SW 1271 (cell line): Measurements from ENCODE around the gene APOC3.

Experiments used
- DNase-seq, 2 experiments: peaks; one replicate each; lab custom pipeline; 2025; lab: John Stamatoyannopoulos, UW

The APOC3 gene

DNA sequence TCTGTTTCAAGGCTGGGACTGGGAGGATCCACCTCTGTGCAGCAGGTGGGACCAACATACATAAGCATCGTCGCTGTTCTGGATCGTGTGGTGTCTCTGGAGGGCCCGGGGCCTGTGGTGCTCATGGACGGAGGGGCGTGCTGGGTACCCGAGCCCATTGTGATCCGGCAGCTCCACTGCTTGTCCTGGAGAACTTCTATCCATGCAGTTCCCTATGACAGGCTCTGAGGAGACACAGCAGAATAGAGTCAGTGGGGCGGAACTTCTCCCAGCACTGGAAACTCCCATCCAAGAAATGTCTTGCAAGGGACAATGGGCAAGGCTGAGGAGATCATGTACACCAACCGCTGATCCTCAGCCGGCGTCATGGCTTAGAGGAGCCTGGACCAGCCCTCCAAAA is 19.4 kb downstream of the APOC3 start:
- no peak for DNase-seq

DNA sequence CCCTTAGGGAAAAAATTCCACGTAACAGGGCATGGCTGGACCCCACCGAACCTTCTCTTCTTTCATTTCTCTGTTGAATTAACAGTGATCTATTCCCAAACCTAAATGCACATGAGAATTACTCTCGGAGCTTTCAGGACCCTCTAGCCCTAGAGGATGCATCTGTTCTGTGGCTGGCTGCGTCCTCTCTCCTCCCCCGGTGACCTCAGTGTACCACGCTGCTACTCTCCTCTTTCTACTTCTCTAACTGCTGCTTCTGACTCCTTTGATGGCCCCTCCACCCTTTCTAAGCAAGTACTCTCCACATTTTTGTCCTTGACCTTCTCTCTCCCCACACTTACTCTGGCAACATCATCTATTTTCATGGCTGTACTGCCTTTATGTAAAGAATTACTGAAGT is 19.8 kb downstream of the APOC3 start:
- no peak for DNase-seq

DNA sequence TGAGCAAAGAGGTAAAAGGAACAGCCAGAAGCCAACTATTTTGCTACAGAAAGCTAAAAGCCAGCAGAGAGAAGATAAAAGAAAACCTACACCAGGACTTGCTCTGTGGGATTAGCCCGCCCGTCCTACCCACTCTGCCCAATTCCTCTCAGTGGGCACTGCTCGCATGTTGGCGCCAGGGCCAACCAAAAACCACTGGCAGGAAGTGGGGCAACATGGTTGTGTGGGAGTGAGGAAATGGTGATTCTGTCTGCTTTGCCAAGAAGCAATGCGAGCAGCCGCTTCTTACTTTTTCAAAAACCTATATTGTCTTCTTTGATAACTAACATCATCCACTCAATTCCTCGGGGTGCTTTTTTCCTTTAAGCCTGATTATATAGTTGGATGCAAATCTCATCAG is 21.9 kb downstream of the APOC3 start:
- DNase-seq, result no peak

DNA sequence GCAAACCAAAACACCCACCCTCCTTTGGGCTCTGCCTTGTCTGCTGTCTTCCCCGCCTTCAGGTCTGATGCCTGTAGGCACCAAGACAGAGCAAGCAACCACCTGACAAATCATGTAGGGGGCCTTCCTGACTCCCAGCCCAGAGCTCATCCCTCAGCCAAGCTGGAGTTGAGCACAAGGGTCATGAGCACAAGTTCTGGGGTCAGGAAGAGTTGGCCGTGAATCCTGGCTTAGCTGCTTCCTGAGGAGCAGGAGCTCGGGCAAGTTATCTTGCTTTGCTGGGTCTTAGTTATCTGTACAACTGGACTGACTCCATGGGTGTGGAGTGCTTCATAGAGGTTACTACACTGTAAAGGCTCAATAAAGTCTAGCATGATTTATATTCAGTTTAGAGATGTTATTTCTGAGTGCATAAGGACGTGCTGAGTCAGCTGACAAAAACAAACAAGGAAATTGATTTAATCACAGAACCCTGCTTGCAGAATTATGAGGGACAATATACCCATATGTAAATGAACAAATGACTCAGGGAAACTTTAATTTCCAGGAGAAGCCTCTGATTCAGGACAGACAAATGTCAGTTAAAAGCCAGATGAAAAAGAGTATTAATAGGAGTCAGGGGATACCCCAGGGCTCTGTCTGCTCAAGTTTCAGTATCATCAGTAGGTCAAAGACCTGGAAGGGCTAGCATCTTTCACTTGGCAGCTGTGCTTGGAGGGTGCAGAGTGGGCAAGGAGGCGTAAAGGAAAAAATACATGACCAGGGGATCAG is 22.7 kb downstream of the APOC3 start:
- DNase-seq, result no peak

DNA sequence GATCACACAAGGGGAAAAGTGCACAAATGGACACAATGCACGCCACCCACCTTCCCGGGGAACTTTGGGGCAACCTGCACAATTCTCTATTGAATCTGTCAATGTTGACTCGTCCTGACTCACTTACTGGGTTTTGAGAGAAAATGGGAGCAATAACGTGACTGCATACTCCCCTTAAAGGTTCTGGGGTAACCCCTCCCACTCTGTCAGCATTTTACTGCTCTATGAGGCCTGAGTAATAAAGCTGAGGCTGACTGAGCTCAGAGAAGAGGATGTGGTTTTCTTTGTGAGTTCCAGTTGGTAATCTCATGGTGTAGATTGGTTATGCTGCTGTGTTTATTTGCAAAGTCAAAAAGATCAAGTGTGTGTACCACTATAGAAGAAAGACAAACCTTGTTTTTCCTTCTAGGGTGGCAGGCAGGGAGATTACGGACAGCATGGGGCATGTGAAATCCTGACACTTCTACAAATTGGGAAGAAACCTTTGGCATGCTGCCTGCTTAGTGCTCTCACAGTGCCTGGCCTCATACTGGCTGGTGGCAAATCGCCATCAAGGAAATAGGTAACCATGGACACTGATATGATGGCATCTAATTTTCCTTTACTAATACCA is 23.9 kb downstream of the APOC3 start:
- DNase-seq, result peak; percentile 13 to 56

DNA sequence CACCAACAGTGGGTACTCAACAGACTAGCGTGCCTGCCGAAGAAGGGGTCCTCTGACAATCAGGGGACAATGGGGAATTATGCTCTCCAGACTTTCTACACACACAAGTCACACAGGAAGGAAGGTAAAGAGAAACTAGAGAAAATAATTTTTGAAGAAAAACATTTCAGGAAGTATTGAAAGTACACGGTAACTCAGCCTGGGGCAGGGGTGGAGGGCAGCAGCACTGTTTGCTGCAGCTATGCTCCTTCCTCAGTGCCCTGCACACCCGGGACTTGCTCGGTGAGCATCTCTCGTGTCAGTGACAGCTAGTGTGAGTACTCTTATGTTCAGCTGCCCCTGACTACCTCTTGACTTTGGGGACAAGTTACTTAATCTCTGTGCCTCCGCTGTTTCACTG is 25.7 kb downstream of the APOC3 start:
- no peak for DNase-seq

DNA sequence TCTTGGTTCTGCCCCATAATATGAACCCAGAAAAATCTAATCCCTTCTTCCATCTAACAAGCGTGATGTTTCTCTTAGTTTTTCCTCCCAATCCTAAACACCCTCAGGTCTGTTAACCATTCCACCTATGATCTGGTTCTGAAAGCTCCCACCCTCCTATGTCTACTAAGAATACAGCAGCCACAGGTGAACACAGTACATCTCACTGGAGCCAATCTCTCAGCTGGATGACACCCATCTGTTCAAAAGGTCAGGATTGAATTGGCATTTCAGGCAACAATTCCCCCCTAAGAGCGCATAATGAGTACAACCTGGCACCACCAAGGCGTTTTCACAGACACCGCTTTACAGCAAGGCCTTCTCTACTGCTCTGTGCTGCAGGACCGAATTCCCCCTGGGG is 26.7 kb downstream of the APOC3 start:
- DNase-seq, result no peak

DNA sequence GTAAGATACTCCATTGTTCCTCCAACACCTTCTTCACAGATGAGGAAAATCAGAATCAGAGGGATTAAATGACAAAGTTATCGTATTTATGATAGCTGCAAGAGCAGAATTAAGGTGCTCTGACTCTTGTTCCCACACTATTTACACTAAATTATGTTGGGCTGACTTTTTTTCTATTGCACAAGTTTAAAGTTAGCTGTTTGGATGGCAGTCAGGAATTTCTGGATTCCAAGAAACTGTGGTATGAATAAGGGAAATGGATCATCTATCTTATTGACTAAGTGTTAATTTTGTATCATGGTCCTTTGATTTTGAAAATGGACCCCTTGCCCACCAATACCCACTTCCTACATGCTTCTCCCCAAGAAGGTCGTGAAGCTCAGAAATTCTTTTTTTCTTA is 27.6 kb downstream of the APOC3 start:
- DNase-seq, result no peak

DNA sequence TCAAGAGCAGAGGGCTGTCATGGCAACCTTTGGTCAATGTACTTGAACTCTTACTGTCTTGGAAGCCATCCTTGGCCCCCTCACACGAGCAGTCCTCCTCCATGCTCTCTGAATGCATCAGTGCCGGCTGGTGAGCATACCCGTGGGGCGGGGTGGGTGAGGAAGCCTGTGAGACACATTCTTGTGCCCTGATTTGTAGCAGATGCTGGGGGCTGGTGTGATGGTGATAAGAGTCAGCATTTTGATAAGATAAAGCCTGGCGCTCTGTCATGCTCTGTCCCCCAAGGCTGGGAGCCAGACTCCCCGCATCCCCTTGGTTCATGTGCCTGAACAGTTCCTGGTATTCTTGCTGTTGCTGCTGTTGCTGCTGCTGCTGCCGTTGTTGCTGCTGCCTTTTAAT is 28.2 kb downstream of the APOC3 start:
- DNase-seq, result no peak

DNA sequence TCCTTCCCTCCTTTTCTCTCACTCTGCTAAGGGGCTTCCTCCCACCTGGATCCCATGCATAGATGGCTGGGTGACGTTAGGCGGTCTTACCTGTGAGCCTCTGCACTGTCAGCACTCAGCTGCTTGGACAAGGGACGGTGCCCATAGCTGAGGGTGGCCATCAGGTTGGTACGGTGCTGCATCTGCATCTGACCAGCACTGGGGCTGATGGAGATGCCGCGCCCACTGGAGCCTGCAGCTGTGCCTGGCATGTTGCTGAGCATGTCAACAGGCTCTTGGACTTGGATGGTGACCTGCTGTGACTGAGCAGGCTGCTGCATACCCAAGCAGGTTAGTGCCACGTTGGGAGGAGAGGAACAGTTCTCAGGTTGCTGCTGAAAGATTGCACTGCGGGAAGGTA is 29.5 kb downstream of the APOC3 start:
- DNase-seq, result no peak

DNA sequence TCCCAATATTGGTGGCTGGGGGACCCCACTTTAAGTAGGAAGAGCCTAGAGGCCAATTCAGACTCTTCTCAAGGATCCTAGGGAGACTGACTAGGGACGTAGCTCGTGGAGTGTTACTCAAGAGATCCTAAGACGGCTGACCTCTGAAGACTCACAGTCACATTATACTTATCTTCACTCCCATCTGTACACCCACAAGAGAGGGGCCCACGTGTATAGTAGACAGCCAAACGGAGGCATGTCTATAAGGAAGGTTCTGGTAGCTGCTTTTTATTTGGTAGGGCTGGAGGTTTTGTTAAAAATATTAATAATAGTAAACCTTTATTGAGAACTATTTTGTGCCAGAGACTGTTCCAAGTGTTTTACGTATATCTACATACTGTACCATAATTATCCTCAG is 30.6 kb downstream of the APOC3 start:
- DNase-seq, result no peak

DNA sequence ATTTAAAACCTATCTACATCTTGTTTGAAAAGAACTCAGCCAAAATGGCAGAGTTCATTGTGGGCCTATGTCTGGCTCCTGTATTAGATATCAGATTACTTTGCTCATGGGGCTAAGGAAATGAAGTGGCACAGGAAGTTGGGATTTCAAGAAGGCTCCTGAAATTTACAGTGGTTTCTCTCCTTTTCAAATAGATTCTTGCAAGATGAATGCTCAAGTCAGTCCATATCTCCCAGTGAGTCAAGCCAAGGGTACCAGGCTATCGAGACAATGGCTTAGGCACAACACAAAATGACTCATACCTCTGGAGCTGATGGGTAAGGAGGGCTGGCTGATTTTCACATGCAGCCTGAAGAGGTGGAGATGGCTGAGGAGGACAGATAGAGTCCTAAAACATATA is 31.8 kb downstream of the APOC3 start:
- no peak for DNase-seq

DNA sequence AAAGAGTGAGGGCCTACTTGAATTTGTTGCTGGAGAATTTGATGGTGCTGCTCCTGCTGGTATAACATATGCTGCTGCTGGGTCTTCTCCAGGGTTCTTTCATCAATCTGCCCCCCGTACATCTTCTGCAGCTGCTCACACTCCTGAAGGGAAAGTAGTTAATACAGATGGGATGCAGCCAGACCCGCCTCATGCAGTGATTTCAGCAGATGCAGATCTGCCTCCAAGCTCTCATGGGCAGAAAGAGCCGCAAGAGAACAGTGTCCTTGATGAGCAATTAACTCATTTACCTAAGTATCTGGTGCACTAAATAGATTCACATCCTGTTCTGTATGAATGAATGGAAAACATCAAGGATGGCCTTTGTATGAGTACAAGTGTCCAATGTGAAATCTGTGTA is 32.5 kb downstream of the APOC3 start:
- DNase-seq, result no peak

DNA sequence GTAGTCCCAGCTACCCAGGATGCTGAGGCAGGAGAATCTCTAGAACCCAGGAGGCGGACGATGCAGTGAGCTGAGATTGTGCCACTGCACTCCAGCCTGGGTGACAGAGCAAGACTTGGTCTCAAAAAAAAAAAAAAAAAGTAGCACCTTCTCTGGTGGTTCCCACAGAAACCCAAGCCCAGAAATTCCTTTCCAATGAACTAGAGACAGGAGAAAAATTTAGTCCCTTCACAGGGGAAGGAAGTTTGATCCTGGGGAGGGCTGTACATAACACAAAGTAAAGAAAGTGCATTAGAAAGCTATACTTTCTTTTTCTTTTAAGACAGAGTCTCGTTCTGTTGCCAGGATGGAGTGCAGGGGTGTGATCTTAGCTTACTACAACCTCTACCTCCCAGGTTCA is 33.2 kb downstream of the APOC3 start:
- no peak for DNase-seq

DNA sequence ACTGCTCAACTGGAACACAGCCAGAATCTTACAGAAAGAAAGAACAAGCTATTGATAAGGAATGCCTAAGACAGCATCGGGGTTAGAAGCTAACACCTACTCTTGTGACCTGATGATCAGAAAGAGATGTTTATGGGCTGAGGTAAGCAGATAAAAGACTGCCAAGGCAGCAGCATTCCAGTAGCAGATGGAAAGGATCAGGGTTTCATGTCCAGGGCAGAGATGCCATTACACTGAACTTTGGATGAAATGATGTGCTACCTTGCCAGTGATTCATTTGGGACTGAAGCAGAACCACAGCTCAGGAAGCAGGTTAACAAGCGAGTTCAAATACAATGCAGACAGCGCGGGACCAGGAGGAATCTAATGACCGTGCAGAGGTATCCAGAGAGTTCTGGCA is 34.8 kb downstream of the APOC3 start:
- no peak for DNase-seq

DNA sequence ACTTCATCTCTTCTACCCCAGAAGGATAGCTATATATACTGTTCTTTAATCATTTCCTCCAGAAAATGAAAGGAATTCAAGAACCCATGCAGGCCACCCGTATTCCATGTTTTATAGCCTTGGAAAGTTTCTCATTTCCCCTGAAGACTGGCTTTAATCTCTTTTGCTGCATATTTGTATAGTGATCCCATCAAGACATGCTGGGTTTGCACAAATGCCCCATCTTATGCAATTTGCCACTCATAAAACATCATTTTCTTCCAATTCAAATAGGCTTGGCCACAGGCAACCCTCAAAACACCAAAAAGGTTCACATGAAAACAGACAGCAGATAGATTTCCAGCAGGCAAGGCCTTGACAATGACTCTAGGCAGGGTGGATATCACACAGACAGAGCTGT is 36.0 kb downstream of the APOC3 start:
- DNase-seq, result no peak

DNA sequence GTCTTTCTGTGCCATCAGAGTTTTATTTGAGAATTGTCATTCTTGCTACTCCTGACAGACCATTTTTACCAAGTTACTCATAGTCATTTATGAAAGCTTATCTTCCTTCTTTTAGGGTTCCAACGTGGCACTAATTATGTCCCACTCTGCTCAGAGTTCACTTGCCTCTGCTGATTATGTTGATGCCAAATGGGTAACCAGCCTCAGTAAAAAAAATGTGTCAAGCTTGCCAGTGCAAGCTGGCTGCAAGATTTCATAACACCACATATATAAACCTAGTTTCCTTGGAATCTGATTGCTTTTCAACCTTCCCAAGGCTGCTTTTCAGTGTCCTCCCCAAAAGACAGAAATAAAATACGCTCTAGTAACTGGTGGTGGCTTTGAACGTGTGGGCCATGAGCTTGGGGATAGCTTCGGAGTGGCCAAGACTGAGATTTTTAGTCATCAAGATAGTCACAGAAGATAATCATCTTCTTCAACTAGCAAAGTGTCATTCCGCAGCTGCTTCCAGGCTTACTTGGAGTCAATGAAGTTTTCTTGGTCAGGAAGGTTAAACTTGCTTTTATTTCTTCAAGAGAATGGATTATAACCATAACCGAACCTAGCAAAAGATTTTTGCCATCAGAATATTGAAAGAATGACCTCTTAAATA is 37.2 kb downstream of the APOC3 start:
- no peak for DNase-seq

DNA sequence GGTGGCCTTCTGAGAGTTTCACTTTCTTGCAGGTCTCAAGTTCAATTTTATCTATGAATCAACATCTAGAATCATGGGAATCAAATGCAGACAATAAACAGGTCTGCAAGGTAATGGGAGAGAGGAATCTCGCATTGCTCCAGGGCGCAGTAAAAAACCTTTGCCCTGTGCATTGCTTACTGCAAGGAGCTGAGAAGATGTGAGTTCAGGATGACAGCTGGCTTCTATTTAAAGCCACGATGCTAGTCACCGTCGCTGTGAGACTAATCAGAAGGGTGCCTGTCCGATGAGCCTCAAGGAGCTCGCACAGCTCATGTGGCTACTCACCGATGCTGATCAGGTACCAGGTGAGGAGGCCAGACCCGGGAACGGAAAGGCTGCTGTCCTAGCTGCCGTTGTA is 37.9 kb downstream of the APOC3 start:
- no peak for DNase-seq

DNA sequence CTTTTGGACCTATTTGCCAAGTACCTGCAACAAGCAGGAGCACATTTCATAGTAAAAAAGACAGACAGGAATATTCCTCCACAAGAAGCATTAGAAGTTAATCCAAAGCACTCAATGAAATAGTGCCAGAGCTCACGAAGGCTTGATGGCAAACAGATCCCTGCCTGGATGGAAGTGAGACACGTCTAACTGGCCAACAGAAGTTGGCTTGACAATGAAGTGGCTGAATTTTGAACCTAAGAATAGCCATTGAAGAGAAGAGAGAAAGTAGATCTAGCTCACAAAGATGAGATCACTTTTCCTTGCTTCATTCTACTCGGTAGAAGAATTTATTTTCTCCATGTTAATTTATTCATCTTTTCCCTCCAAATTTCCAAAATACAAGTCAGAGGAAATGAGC is 38.4 kb downstream of the APOC3 start:
- no peak for DNase-seq

DNA sequence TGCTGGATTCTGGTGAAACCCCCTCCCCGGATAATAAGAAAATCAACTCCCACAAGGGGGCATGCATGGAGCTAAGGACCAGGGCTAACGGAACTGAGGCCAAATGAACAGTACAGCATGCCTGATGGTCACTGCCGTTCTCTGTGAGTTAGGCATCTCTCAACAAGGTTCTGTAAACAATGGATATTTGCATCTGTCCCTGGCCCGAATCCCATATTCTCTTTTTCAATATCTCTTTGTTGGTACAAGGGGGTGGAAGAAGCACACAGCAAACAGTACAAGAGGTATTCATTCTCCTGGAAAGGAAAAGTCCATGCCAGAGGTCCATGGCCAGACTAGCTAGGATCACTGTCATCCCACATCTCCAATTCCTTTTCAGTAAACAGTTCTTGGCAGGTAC is 39.9 kb downstream of the APOC3 start:
- DNase-seq, result no peak

DNA sequence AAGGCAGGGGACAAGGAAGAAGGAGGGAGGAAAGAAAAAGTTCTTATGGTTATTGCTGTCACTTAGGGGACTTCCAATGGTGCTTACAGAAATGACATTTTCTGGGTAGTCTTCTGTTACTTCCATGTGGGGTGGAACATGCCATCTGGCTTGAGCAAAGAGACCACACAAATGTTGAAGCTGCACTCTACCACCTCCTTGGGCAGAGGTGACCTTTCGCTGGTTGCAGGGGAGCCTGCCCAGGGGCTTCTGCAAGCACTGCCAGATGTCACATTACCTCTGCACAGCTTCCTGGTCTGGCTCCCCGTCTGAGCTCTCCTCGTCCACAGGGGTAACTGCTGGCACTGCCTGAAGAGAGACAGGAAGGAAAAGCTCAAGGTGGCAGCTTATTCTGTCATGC is 40.3 kb downstream of the APOC3 start:
- DNase-seq, result no peak

DNA sequence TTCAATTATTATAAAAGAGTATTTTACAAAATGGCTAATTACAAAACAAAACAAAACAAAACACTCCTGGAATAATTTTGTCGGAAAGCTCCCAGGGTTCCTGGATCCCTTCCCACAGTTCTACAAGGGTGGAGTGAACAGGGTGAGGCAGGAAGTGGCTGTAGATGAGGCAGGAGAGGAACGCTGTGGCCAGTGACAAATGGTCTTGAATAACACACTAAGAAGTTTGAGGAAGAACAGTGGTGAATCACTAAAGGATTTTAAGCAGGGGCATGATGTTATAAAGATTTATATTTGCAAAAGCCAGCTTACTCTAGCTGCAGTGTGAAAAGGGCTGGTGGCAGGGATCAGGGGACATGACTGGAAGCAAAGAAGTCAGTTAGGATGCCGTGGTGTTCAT is 41.5 kb downstream of the APOC3 start:
- peak in 1 of 2 experiments; percentile 7 for DNase-seq

DNA sequence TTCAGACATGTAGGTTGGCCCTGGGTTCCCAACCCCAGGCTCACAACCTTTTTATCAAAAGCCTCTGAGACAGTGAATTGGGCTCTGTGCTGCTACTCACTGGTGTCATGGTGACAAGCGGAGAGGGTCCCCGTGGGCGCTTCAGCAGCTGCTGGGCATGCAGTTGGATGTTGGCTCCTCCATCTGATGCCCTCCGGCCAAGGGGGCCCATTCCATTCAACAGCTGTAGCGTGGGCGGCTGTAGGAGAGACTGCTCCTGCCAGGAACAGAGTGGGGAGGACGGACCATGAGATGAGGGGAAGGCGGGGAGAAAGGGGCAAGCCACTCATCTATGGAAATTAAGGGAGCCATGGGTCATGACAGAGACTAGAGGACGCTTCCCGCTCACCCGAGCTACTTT is 43.7 kb downstream of the APOC3 start:
- no peak for DNase-seq

DNA sequence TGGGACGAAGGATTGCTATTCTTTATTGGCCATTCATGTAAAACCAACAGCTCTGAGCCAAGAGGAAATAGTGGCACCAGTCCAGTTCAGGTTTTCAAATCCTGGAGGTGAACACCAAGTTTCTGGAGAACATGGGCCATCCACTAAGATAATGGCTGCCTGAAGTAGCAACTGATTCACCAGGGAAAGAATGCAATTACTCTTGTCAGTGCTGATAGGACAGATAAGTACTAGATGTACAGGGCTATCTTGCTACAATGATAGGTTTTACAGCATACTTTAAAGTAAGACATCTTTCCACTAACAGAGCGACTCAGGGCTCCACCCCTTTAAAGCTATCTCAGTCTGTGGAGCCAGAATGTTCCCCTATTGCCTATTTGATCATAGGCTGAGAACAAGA is 44.5 kb downstream of the APOC3 start:
- DNase-seq, result no peak
